ENCODE data around the gene BMX. TPM values are rescaled to one million over a fixed set of nuclear protein-coding genes. Genes with fewer than 3 reads are reported as not detected.

BMX gene
- total and polyA plus RNA-seq, 9 of the 15 experiments (the other 6 are each of a cell fraction or from before 2014, with no cell fraction given): 0.45 to 4.2 (median 1.8) TPM

GRCh38 chrX:15579778-15580747 lies 79.5 kb downstream of the BMX start (continued):
- TF ChIP-seq ZNF644 (tag; IDR thresholded peaks at IDR 0.05; ENCODE audit: low read depth): no peak
- TF ChIP-seq HBP1 (CRISPR knock-in tag; IDR thresholded peaks at IDR 0.05): no peak
- no peak for TF ChIP-seq CEBPZ (IDR thresholded peaks at IDR 0.05; ENCODE audit: borderline replicate concordance, low read depth, low read length)
- TF ChIP-seq ARID1B (IDR thresholded peaks at IDR 0.05): peak; percentile 92
- no peak for TF ChIP-seq SNRNP70 (optimal IDR thresholded peaks at IDR 0.05; ENCODE audit: low read depth, low read length)
- TF ChIP-seq ZNF384 (IDR thresholded peaks at IDR 0.05; ENCODE audit: low read depth, low read length): no peak
- no peak for TF ChIP-seq SPI1 (IDR thresholded peaks at IDR 0.05; ENCODE audit: borderline replicate concordance, low read depth, low read length)
- no peak for TF ChIP-seq TARDBP (IDR thresholded peaks at IDR 0.05)
- TF ChIP-seq THRAP3 (IDR thresholded peaks at IDR 0.05; ENCODE audit: borderline replicate concordance): no peak
- no peak for TF ChIP-seq E2F8 (IDR thresholded peaks at IDR 0.05; ENCODE audit: low read depth, partially characterized antibody)
- no peak for TF ChIP-seq MCM5 (IDR thresholded peaks at IDR 0.05; ENCODE audit: low read depth)
- no peak for TF ChIP-seq TSC22D4 (tag; IDR thresholded peaks at IDR 0.05)
- no peak for TF ChIP-seq GTF3C2 (IDR thresholded peaks at IDR 0.05; ENCODE audit: borderline replicate concordance, extremely low read depth, insufficient read length)
